ENCODE measurements around the gene NUP62.
A peak's percentile ranks its signal among the peaks of the same experiment; 100 is the strongest.

Gene NUP62

GRCh38 chr19:49863254-49863934 is 65.9 kb downstream of the NUP62 start:
- TF ChIP-seq RAD21 (IDR thresholded peaks at IDR 0.05; ENCODE audit: low read depth): no peak
- no peak for TF ChIP-seq TAF1 (IDR thresholded peaks at IDR 0.05; ENCODE audit: low read depth)
- TF ChIP-seq REST (IDR thresholded peaks at IDR 0.05; ENCODE audit: low read depth): no peak
- TF ChIP-seq ZBTB7A (IDR thresholded peaks at IDR 0.05; ENCODE audit: low read depth): no peak
- no peak for TF ChIP-seq EP300 (IDR thresholded peaks at IDR 0.05; ENCODE audit: borderline replicate concordance)

GRCh38 chr19:49862391-49863253 is 66.7 kb downstream of the NUP62 start:
- TF ChIP-seq CREB1 (IDR thresholded peaks at IDR 0.05; ENCODE audit: low read depth): no peak

GRCh38 chr19:49861541-49862378 is 67.5 kb downstream of the NUP62 start:
- TF ChIP-seq RAD21 (IDR thresholded peaks at IDR 0.05; ENCODE audit: low read depth) (no peak), TEAD4 (IDR thresholded peaks at IDR 0.05) (no peak), FOXM1 (IDR thresholded peaks at IDR 0.05; ENCODE audit: borderline replicate concordance, low read depth) (no peak), TAF1 (IDR thresholded peaks at IDR 0.05; ENCODE audit: low read depth) (no peak), ZBTB7A (IDR thresholded peaks at IDR 0.05; ENCODE audit: low read depth) (no peak), EGR1 (IDR thresholded peaks at IDR 0.05) (no peak), CREB1 (IDR thresholded peaks at IDR 0.05; ENCODE audit: low read depth) (no peak), YY1 (IDR thresholded peaks at IDR 0.05; ENCODE audit: low read depth) (no peak), MAX (IDR thresholded peaks at IDR 0.05) (no peak; the same call in 1 of the 2 replicates), REST (IDR thresholded peaks at IDR 0.05; ENCODE audit: low read depth) (no peak), TCF12 (IDR thresholded peaks at IDR 0.05; ENCODE audit: low read depth) (no peak), CEBPB (IDR thresholded peaks at IDR 0.05) (no peak), NFIC (IDR thresholded peaks at IDR 0.05) (no peak), EP300 (IDR thresholded peaks at IDR 0.05; ENCODE audit: borderline replicate concordance) (no peak)
- TF ChIP-seq, protein P1, sequence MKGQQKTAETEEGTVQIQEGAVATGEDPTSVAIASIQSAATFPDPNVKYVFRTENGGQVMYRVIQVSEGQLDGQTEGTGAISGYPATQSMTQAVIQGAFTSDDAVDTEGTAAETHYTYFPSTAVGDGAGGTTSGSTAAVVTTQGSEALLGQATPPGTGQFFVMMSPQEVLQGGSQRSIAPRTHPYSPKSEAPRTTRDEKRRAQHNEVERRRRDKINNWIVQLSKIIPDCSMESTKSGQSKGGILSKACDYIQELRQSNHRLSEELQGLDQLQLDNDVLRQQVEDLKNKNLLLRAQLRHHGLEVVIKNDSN (IDR thresholded peaks at IDR 0.05): no peak

DNA sequence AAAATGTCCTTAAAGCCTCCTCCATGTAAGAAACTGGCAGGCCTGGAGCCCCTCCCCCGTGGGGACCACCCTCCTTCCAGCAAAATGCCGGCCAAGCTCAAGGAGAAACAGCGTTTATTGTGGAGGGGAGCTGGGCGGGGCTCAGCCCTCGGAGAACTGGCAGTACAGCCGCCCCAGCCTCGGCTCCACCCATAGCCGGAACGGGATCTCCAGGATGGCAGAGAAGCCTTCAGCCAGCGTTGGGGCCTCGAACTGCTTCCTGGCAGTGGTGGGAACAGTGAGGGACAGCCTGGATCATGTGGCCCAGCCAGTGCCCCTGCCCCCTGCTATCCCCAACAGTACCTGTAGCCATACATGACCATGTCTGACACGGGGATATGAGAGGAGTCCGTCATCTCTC is 68.2 kb downstream of the NUP62 start:
- TF ChIP-seq, protein P1 (IDR thresholded peaks at IDR 0.05): 0 out of 2 replicates have a peak, but pooled peaks have one; percentile 21
- TF ChIP-seq MAX (IDR thresholded peaks at IDR 0.05): peak; percentile 23; the same call in 1 of the 2 replicates
- no peak for TF ChIP-seq REST (IDR thresholded peaks at IDR 0.05; ENCODE audit: low read depth)

Data from Ishikawa (cell line).